Fibroblast of lung (primary cell): ENCODE measurements around the gene NMNAT2.

ENCODE experiments used
- CTCF ChIP-seq, 2 donors: IDR thresholded peaks in 1 of 2; conservative IDR thresholded peaks in 1 of 2; 1 replicate in 1 of 2; 2 replicates in 1 of 2; pipeline ENCODE4 v1.5.1; 2011 to 2012; ENCODE audit warnings: low read length in 2 of 2, control low read depth in 1 of 2, inconsistent platforms in 1 of 2, low read depth in 1 of 2, mild to moderate bottlenecking in 1 of 2
- EZH2 ChIP-seq: IDR thresholded peaks from 2 replicates; pipeline ENCODE4 v1.5.1; 2012; ENCODE audit warnings: low read length, control low read depth, mild to moderate bottlenecking; ENCODE audit errors: missing control alignments

GRCh38 chr1:183237046-183237445 lies 181.1 kb downstream of the NMNAT2 start:
- TF ChIP-seq CTCF (conservative IDR thresholded peaks at IDR 0.05 in 1 of 2, IDR thresholded peaks at IDR 0.05 in 1 of 2; ENCODE audit: low read depth in 1 of 2, low read length in 2 of 2) (no peak), EZH2 (no peak)
